Fibroblast of lung (primary cell): Measurements from ENCODE around the gene INSR.

Source experiments
- CTCF ChIP-seq, 2 donors: IDR thresholded peaks in 1 of 2; conservative IDR thresholded peaks in 1 of 2; 1 replicate in 1 of 2; 2 replicates in 1 of 2; pipeline ENCODE4 v1.5.1; 2011 to 2012; ENCODE audit warnings: low read length in 2 of 2, control low read depth in 1 of 2, inconsistent platforms in 1 of 2, low read depth in 1 of 2, mild to moderate bottlenecking in 1 of 2
- EZH2 ChIP-seq: IDR thresholded peaks from 2 replicates; pipeline ENCODE4 v1.5.1; 2012; ENCODE audit warnings: low read length, control low read depth, mild to moderate bottlenecking; ENCODE audit errors: missing control alignments

- TF ChIP-seq CTCF (conservative IDR thresholded peaks at IDR 0.05 in 1 of 2, IDR thresholded peaks at IDR 0.05 in 1 of 2; ENCODE audit: low read depth in 1 of 2, low read length in 2 of 2) = no peak
- no peak for TF ChIP-seq EZH2
These were observed 187.2 kb downstream of the INSR start for GRCh38 chr19:7106711-7107657.
